ENCODE data around the gene VWF.

DNA sequence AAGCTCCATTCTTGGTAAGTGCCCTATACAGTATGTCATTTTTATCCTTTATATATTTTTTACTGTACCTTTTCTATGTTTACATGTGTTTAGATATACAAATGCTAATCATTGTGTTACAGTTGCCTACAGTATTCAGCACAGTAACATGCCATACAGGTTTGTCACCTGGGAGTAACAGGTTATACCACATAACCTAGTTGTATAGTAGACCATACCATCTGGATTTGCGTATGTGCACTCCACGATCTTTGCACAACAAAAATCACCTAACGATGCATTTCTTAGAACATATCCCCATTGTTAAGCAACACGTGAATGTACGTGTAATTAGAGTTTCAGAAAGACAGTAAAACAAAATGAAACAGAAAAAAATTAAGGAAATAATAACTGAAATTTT lies 167.5 kb downstream of the VWF start:
- TF ChIP-seq ZNF274 (IDR thresholded peaks at IDR 0.05; ENCODE audit: low read depth, low read length) (no peak), SUZ12 (IDR thresholded peaks at IDR 0.05; ENCODE audit: extremely low read depth, insufficient read depth, insufficient read length) (no peak), YY1 (IDR thresholded peaks at IDR 0.05; ENCODE audit: insufficient read depth, insufficient read length) (no peak)
